ENCODE measurements around the gene BPIFB2.

- TF ChIP-seq, protein P1, sequence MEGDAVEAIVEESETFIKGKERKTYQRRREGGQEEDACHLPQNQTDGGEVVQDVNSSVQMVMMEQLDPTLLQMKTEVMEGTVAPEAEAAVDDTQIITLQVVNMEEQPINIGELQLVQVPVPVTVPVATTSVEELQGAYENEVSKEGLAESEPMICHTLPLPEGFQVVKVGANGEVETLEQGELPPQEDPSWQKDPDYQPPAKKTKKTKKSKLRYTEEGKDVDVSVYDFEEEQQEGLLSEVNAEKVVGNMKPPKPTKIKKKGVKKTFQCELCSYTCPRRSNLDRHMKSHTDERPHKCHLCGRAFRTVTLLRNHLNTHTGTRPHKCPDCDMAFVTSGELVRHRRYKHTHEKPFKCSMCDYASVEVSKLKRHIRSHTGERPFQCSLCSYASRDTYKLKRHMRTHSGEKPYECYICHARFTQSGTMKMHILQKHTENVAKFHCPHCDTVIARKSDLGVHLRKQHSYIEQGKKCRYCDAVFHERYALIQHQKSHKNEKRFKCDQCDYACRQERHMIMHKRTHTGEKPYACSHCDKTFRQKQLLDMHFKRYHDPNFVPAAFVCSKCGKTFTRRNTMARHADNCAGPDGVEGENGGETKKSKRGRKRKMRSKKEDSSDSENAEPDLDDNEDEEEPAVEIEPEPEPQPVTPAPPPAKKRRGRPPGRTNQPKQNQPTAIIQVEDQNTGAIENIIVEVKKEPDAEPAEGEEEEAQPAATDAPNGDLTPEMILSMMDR (IDR thresholded peaks at IDR 0.05; ENCODE audit: poor library complexity, severe bottlenecking): no peak
- TF ChIP-seq REST (IDR thresholded peaks at IDR 0.05; ENCODE audit: borderline replicate concordance): no peak
- no peak for TF ChIP-seq TAF1 (IDR thresholded peaks at IDR 0.05; ENCODE audit: low read depth)
- TF ChIP-seq EZH2 (IDR thresholded peaks at IDR 0.05; ENCODE audit: borderline replicate concordance, insufficient read depth, low read length, poor library complexity, severe bottlenecking): no peak
- TF ChIP-seq EP300 (conservative IDR thresholded peaks at IDR 0.05; ENCODE audit: poor library complexity, severe bottlenecking): no peak
- no peak for TF ChIP-seq POLR2AphosphoS5 (IDR thresholded peaks at IDR 0.05)
These were observed 34.9 kb downstream of the BPIFB2 start for GRCh38 chr20:33042430-33042829.

Measured in neural cell (in vitro differentiated cells).